SK-N-SH treated with all-trans-retinoic acid at 6 μM for 48 hours (cell line): ENCODE measurements around the gene SRP54.

Experiments used
- ATAC-seq: fragments of 200-7000 bp; cut with Tn5 transposase; 3 replicates; pipeline ENCODE4 v1.9.1; 2020; ENCODE audit warnings: mild to moderate bottlenecking, moderate library complexity
- ARNTL ChIP-seq: fragments of 450-650 bp; formaldehyde crosslinking; IDR thresholded peaks from 2 replicates; pipeline ENCODE4 v1.5.0; 2020; ENCODE audit warnings: low read depth, mild to moderate bottlenecking, moderate library complexity, borderline replicate concordance
- BACH2 ChIP-seq: fragments of 250-450 bp; sonication (Bioruptor Pico); IDR thresholded peaks from 2 replicates; pipeline ENCODE4 v1.9.0; 2021; ENCODE audit warnings: mild to moderate bottlenecking, borderline replicate concordance
- CSDC2 ChIP-seq: fragments of 250-450 bp; sonication (Bioruptor Pico); IDR thresholded peaks from 2 replicates; pipeline ENCODE4 v1.5.0; 2020; ENCODE audit warnings: mild to moderate bottlenecking, moderate library complexity
- ESRRG ChIP-seq: fragments of 250-450 bp; sonication (Bioruptor Pico); IDR thresholded peaks from 2 replicates; pipeline ENCODE4 v1.6.1; 2021; ENCODE audit warnings: mild to moderate bottlenecking
- GLIS3 ChIP-seq: fragments of 250-450 bp; sonication (Bioruptor Pico); IDR thresholded peaks from 2 replicates; pipeline ENCODE4 v1.5.0; 2020; ENCODE audit warnings: mild to moderate bottlenecking, moderate library complexity
- ISL1 ChIP-seq: fragments of 250-450 bp; sonication (Bioruptor Pico); IDR thresholded peaks from 2 replicates; pipeline ENCODE4 v2.1.2; 2022; ENCODE audit warnings: mild to moderate bottlenecking, moderate library complexity
- OSR1 ChIP-seq: fragments of 250-450 bp; sonication (Bioruptor Pico); IDR thresholded peaks from 2 replicates; pipeline ENCODE4 v1.8.0; 2022; ENCODE audit warnings: moderate library complexity, mild to moderate bottlenecking, inconsistent platforms
- PATZ1 ChIP-seq: fragments of 250-450 bp; sonication (Bioruptor Pico); IDR thresholded peaks from 2 replicates; pipeline ENCODE4 v1.8.0; 2020; ENCODE audit warnings: mild to moderate bottlenecking, moderate library complexity, borderline replicate concordance
- PPARA ChIP-seq: fragments of 250-450 bp; sonication (Bioruptor Pico); IDR thresholded peaks from 2 replicates; pipeline ENCODE4 v1.5.0; 2020; ENCODE audit warnings: mild to moderate bottlenecking, borderline replicate concordance
- RARB ChIP-seq: fragments of 250-450 bp; sonication (Bioruptor Pico); IDR thresholded peaks from 2 replicates; pipeline ENCODE4 v1.8.0; 2021; ENCODE audit warnings: mild to moderate bottlenecking, moderate library complexity
- TCF4 ChIP-seq: fragments of 250-450 bp; sonication (Bioruptor Pico); IDR thresholded peaks from 2 replicates; pipeline ENCODE4 v1.8.0; 2021; ENCODE audit warnings: mild to moderate bottlenecking, moderate library complexity, borderline replicate concordance
- TOX ChIP-seq: fragments of 250-450 bp; sonication (Bioruptor Pico); IDR thresholded peaks from 2 replicates; pipeline ENCODE4 v1.8.0; 2021; ENCODE audit warnings: mild to moderate bottlenecking, moderate library complexity, borderline replicate concordance
- TSHZ2 ChIP-seq: fragments of 250-450 bp; sonication (Bioruptor Pico); IDR thresholded peaks from 2 replicates; pipeline ENCODE4 v1.5.0; 2020; ENCODE audit warnings: mild to moderate bottlenecking, moderate library complexity
- ZC3H10 ChIP-seq: fragments of 250-450 bp; sonication (Bioruptor Pico); IDR thresholded peaks from 2 replicates; pipeline ENCODE4 v1.5.1; 2021; ENCODE audit warnings: mild to moderate bottlenecking, moderate library complexity
- ZFP3 ChIP-seq: fragments of 250-450 bp; sonication (Bioruptor Pico); IDR thresholded peaks from 2 replicates; pipeline ENCODE4 v1.5.0; 2020; ENCODE audit warnings: mild to moderate bottlenecking, moderate library complexity
- ZFP30 ChIP-seq: fragments of 450-650 bp; formaldehyde crosslinking; IDR thresholded peaks from 2 replicates; pipeline ENCODE4 v1.5.0; 2022; ENCODE audit warnings: mild to moderate bottlenecking, moderate library complexity
- ZNF8 ChIP-seq: fragments of 450-650 bp; formaldehyde crosslinking; IDR thresholded peaks from 2 replicates; pipeline ENCODE4 v1.5.0; 2020; ENCODE audit warnings: mild to moderate bottlenecking, moderate library complexity
- TF ChIP-seq, protein P1 (sequence below): fragments of 250-450 bp; sonication (Bioruptor Pico); IDR thresholded peaks from 2 replicates; pipeline ENCODE4 v1.5.1; 2020; ENCODE audit warnings: low read depth, mild to moderate bottlenecking, moderate library complexity
- TF ChIP-seq, protein P2 (sequence below): fragments of 250-450 bp; sonication (Bioruptor Pico); IDR thresholded peaks from 2 replicates; pipeline ENCODE4 v1.5.1; 2021; ENCODE audit warnings: mild to moderate bottlenecking, moderate library complexity
- TF ChIP-seq, protein P3 (sequence below): fragments of 250-450 bp; sonication (Bioruptor Pico); IDR thresholded peaks from 2 replicates; pipeline ENCODE4 v1.8.0; 2021; ENCODE audit warnings: low read depth, mild to moderate bottlenecking, moderate library complexity, borderline replicate concordance

The SRP54 gene

DNA sequence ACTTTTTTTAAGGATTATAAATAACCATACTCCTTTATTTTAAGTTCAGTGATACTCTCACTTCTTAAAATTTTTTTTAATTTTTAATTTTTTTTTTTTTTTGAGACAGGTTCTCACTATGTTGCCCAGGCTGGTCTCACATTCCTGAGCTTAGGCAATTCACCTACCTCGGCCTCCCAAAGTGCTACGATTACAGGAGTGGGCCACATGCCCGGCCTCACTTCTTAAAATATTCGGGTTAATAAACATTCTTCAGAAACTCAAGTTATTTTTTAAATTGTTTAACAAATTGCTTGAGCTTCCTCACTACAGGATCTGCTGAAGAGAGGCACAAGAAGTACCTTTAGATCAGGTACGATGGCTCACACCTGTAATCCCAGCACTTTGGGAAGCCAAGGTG is 4.3 kb upstream of the SRP54 start:
- TF ChIP-seq, protein P1, sequence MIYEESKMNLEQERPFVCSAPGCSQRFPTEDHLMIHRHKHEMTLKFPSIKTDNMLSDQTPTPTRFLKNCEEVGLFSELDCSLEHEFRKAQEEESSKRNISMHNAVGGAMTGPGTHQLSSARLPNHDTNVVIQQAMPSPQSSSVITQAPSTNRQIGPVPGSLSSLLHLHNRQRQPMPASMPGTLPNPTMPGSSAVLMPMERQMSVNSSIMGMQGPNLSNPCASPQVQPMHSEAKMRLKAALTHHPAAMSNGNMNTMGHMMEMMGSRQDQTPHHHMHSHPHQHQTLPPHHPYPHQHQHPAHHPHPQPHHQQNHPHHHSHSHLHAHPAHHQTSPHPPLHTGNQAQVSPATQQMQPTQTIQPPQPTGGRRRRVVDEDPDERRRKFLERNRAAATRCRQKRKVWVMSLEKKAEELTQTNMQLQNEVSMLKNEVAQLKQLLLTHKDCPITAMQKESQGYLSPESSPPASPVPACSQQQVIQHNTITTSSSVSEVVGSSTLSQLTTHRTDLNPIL (CRISPR knock-in tag), result no peak
- TF ChIP-seq BACH2 (CRISPR knock-in tag) (no peak), GLIS3 (CRISPR knock-in tag) (no peak), CSDC2 (CRISPR knock-in tag) (no peak), PATZ1 (no peak), ARNTL (no peak), OSR1 (CRISPR knock-in tag) (no peak), TOX (CRISPR knock-in tag) (no peak), RARB (CRISPR knock-in tag) (no peak), ZFP30 (CRISPR knock-in tag) (no peak), ZFP3 (CRISPR knock-in tag) (no peak), PPARA (no peak), ZC3H10 (CRISPR knock-in tag) (no peak)
- TF ChIP-seq, all 23 proteins: peak for 0

GRCh38 chr14:34980337-34980900 is 2.4 kb upstream of the SRP54 start:
- no peak for ATAC-seq
- TF ChIP-seq, protein P2, sequence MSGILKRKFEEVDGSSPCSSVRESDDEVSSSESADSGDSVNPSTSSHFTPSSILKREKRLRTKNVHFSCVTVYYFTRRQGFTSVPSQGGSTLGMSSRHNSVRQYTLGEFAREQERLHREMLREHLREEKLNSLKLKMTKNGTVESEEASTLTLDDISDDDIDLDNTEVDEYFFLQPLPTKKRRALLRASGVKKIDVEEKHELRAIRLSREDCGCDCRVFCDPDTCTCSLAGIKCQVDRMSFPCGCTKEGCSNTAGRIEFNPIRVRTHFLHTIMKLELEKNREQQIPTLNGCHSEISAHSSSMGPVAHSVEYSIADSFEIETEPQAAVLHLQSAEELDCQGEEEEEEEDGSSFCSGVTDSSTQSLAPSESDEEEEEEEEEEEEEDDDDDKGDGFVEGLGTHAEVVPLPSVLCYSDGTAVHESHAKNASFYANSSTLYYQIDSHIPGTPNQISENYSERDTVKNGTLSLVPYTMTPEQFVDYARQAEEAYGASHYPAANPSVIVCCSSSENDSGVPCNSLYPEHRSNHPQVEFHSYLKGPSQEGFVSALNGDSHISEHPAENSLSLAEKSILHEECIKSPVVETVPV (CRISPR knock-in tag), result no peak
- no peak for TF ChIP-seq ZC3H10 (CRISPR knock-in tag)

More for the DNA sequence above, 4.3 kb upstream of the SRP54 start:
- ATAC-seq, result no peak

DNA sequence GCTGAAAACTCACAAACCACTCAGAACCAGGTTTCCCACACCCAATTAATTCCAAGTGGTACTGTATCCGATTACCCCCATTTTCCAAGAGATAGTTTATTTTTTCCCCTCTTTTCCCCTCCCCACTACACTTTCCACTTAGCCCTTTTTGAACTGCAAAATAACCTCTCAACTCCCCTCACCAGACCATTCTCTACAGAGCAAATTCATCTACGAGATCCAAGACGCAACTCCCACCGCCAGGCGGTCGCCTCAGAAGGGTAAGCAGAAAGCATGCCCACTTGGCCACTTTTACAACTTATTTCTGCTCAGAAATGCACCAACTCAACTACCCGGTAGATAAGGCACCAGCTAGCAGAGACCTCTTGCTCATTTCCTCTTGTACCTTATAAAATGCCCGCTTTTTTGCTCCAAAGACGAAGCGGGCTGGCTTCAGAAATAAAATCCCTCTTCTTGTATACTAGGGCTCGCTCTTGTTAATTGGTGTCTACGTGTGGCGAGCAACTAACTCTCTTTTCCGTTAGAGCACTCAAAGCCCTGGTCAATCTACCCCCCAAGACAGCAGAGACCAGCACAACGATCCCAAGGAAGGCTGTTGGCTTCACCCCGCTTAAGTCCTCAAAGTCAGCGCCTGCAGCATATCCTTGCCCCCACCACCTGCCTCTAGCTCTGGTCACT is 910 bp upstream of the SRP54 start:
- peak; percentile 57 for ATAC-seq
- TF ChIP-seq ZC3H10 (CRISPR knock-in tag) (no peak), ESRRG (CRISPR knock-in tag) (no peak), TCF4 (CRISPR knock-in tag) (no peak), GLIS3 (CRISPR knock-in tag) (peak; percentile 28), TSHZ2 (CRISPR knock-in tag) (no peak), ZNF8 (CRISPR knock-in tag) (no peak), PPARA (no peak), ISL1 (CRISPR knock-in tag) (no peak)

- peak; percentile 42 for ATAC-seq
- TF ChIP-seq, protein P3, sequence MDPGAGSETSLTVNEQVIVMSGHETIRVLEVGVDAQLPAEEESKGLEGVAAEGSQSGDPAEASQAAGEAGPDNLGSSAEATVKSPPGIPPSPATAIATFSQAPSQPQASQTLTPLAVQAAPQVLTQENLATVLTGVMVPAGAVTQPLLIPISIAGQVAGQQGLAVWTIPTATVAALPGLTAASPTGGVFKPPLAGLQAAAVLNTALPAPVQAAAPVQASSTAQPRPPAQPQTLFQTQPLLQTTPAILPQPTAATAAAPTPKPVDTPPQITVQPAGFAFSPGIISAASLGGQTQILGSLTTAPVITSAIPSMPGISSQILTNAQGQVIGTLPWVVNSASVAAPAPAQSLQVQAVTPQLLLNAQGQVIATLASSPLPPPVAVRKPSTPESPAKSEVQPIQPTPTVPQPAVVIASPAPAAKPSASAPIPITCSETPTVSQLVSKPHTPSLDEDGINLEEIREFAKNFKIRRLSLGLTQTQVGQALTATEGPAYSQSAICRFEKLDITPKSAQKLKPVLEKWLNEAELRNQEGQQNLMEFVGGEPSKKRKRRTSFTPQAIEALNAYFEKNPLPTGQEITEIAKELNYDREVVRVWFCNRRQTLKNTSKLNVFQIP (CRISPR knock-in tag), result no peak
- TF ChIP-seq ESRRG (CRISPR knock-in tag), result no peak
- TF ChIP-seq, protein P1 (CRISPR knock-in tag), result no peak
- no peak for TF ChIP-seq ZFP3 (CRISPR knock-in tag)
- no peak for TF ChIP-seq OSR1 (CRISPR knock-in tag)
- TF ChIP-seq TSHZ2 (CRISPR knock-in tag), result no peak
- TF ChIP-seq ZFP30 (CRISPR knock-in tag), result no peak
- no peak for TF ChIP-seq ARNTL
Observed at GRCh38 chr14:34983148-34983760, 462 bp downstream of the SRP54 start.
